ENCODE results near the gene KLB. TPM values are rescaled to one million over a fixed set of nuclear protein-coding genes. Genes with fewer than 3 reads are reported as not detected.

Gene KLB
- not detected in 2 replicates for total RNA-seq

DNA sequence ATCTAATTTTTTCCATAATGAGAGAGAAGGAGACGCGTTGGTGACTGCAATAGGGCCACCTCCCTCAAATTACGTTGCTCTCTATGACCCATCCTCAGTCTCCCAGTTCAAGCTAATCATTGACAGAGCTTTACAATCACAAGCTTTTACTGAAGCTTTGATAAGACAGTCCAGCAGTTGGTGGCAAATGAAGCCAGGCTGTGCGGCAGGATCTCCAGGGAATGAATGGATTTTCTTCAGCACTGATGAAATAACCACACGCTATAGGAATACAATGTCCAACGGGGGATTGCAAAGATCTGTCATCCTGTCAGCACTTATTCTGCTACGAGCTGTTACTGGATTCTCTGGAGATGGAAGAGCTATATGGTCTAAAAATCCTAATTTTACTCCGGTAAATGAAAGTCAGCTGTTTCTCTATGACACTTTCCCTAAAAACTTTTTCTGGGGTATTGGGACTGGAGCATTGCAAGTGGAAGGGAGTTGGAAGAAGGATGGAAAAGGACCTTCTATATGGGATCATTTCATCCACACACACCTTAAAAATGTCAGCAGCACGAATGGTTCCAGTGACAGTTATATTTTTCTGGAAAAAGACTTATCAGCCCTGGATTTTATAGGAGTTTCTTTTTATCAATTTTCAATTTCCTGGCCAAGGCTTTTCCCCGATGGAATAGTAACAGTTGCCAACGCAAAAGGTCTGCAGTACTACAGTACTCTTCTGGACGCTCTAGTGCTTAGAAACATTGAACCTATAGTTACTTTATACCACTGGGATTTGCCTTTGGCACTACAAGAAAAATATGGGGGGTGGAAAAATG, at the start of gene KLB:
Gene KLB, plus strand, starts transcription at position 168 of the 821 bp plus-strand sequence. Its CDS starts 20 bp downstream, at position 188.

DNA sequence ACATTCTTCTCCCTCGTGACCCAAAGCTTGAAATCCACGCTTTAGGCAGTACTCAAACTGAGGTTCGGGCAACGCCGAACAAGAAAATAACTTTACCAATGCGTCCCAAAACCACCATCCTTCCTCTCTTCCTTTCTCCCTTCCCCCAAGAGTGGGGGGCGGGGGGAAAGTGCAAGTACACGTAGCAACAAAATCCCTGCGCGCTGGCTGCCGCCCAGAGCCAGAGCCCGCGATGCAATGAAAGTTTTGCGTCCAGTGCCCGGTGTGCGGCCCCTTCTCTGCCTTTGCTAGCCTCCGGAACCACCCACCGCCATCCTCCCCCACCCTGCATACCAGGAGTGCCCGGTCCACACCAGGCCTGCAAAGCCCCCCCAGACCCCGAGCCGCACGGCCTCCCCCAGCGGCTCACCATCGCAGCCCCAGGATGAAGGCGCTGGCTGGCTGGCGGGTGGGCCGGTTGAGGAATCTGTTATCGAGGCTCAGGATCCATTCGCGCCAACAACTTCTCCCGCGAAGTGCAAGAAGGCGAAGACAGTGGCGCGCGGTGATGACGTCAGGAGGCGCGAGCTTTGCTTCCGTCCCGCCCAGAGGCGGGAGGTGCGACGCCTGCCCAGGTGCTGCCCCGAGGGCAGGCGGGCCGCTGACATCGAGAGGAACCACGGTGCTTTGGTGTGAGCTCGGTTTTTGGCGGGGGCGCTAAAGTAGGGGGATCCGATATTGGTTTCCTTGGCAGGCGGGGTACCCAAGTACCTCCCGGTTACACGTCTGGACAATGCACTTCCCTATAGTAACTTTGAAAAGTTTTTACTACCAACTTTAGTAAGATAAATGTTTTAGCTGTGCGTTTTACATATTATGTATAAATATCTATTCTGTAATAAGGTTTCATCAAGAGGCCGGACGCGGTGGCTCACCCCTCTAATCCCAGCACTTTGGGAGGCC, 40.6 kb upstream of the KLB start, which contains the start of gene RFC1:
Gene RFC1, minus strand, starts transcription at position 533 of the 942 bp plus-strand sequence. Its CDS starts 121 bp downstream, at position 412.

DNA sequence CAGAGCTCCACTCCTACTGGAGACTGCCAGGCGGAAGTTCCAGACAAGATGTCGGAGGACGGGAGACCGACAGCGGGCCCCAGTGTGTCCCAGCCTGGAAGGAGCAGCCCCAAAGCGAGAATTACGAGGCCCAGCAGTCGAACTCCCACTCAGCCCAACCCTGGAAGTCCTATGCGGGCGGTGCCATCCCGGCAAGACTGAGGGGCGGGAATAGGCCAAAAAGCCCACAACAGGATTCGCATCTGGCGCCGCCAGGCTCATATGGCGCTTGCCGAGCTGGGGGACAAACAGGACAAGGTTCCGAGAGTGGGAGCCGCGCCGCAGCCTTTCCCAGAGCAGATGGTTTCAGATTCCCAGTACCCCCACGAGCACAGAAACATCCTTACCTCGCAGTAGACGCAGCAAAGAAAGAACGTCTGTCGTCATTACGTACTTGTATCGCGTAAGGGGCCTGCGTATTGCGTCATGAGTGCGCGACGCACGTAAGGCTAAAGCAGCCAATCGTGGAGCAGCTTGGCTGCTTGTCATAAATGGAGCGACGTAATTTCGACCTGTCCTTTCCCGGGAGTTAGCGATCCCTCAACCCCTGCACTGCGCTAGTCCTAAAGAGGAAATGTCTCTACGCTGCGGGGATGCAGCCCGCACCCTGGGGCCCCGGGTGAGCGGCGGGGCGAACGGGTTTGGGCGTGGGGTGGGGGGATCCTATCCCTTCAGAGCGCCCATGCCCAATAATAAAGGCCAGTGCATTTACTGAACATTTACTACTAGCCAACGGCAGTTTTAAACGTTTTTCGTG, 52.0 kb downstream of the KLB start, which contains the start of the genes LIAS and RPL9:
Gene LIAS, plus strand, starts transcription at position 552 of the 796 bp plus-strand sequence. Its CDS starts 62 bp downstream, at position 614.
Gene RPL9, minus strand, starts transcription at position 418 of the 796 bp plus-strand sequence. CDS start 483 bp downstream, outside the sequence.

Other genes with a start within 250 kb of the KLB start
- gene WDR19, start 224.4 kb upstream of the KLB start, total RNA-seq: 30.6 and 41.6 TPM in 2 replicates
- 41.0 and 43.8 TPM in 2 replicates for gene RFC1, start 40.6 kb upstream of the KLB start, total RNA-seq
- gene RPL9, start 52.0 kb downstream of the KLB start, total RNA-seq: 516 and 2,421 TPM in 2 replicates
- 6.9 TPM in 2 replicates for gene LIAS, start 52.1 kb downstream of the KLB start, total RNA-seq
- gene UGDH, start 120.5 kb downstream of the KLB start, total RNA-seq: 177 and 243 TPM in 2 replicates
- 29.3 and 57.1 TPM in 2 replicates for gene SMIM14, start 231.9 kb downstream of the KLB start, total RNA-seq

All from bronchial smooth muscle cell (primary cell).